HepG2 (cell line): Measurements from ENCODE around the gene CIT.

ENCODE experiments used
- EZH2 ChIP-seq: conservative IDR thresholded peaks from 2 replicates; pipeline ENCODE4 v1.6.1; 2012; ENCODE audit warnings: mild to moderate bottlenecking, low read depth, low read length, moderate library complexity
- GTF2F1 ChIP-seq: fragments of 150-350 bp; IDR thresholded peaks from 2 replicates; pipeline ENCODE4 v1.6.1; 2014; ENCODE audit warnings: low read length
- HNRNPK ChIP-seq: fragments of 200-400 bp; formaldehyde crosslinking; IDR thresholded peaks from 2 replicates; pipeline ENCODE4 v1.6.1; 2018; ENCODE audit warnings: low read length, low read depth, moderate library complexity, mild to moderate bottlenecking; ENCODE audit not compliant: poor library complexity, severe bottlenecking
- JUND ChIP-seq: sonication (generic); formaldehyde crosslinking; IDR thresholded peaks from 2 replicates; pipeline ENCODE4 v1.8.0; 2022; ENCODE audit warnings: mild to moderate bottlenecking, missing genetic modification reagents
- MLLT10 ChIP-seq: sonication (generic); formaldehyde crosslinking; IDR thresholded peaks from 2 replicates; pipeline ENCODE4 v1.4.0; 2020; ENCODE audit warnings: missing genetic modification reagents
- PHF21A ChIP-seq: sonication (generic); formaldehyde crosslinking; IDR thresholded peaks from 2 replicates; pipeline ENCODE4 v1.5.0; 2020; ENCODE audit warnings: mild to moderate bottlenecking, missing genetic modification reagents
- POLR2A ChIP-seq, 2 experiments: IDR thresholded peaks; 2 replicates each; pipeline ENCODE4 v1.6.1; 2011; ENCODE audit warnings: low read depth in 2 of 2, low read length in 2 of 2, mild to moderate bottlenecking in 1 of 2, moderate library complexity in 1 of 2; ENCODE audit not compliant: insufficient read depth in 1 of 2
- PPARG ChIP-seq: conservative IDR thresholded peaks from 2 replicates; pipeline ENCODE4 v1.6.1; 2016; ENCODE audit warnings: missing biosample characterization, missing genetic modification reagents
- ZNF160 ChIP-seq: sonication (generic); formaldehyde crosslinking; IDR thresholded peaks from 2 replicates; pipeline ENCODE4 v1.8.0; 2022; ENCODE audit warnings: mild to moderate bottlenecking, inconsistent platforms, missing genetic modification reagents
- TF ChIP-seq, protein P1 (sequence below): sonication (generic); formaldehyde crosslinking; IDR thresholded peaks from 2 replicates; pipeline ENCODE4 v1.5.0; 2020; ENCODE audit warnings: mild to moderate bottlenecking, missing genetic modification reagents, moderate library complexity
- TF ChIP-seq, protein P2 (sequence below): sonication (generic); formaldehyde crosslinking; IDR thresholded peaks from 2 replicates; pipeline ENCODE4 v1.4.0; 2020; ENCODE audit warnings: missing genetic modification reagents
- TF ChIP-seq, protein P3 (sequence below), 2 experiments: IDR thresholded peaks; 2 replicates each; pipeline ENCODE4 v1.6.1; 2011 to 2012; ENCODE audit warnings: low read length in 2 of 2, borderline replicate concordance in 1 of 2, low read depth in 1 of 2, mild to moderate bottlenecking in 1 of 2, moderate library complexity in 1 of 2

DNA sequence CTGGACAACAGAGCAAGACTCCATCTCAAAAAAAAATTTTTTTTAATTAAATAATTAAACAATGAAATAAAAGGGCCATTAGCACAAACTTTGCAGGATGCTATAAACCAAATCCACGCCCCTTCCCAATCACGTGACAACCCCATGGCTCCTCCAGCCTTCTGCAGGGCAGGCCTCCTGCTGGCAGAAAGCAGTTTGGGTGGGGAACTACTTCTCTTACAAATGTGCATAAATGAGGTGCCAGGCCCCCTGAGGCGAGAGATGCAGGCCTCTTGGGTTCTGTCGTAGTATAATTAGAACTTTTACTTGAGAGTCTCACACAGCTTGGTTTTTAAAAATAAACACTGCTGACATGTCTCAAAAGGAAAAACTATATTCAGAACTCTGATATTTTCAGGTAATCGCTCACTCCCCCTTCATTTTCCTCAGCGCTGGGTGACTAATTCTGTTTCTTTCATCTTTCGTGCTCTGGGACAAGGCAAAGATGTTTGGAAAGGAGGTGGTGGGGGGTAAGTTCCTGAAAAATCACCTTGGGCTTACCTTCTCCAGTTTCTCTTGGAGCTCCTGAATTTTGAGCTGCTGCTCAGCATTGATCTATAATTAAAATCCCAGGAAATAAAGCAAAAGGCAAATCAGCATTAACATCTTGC is 101.7 kb downstream of the CIT start:
- TF ChIP-seq, protein P1, sequence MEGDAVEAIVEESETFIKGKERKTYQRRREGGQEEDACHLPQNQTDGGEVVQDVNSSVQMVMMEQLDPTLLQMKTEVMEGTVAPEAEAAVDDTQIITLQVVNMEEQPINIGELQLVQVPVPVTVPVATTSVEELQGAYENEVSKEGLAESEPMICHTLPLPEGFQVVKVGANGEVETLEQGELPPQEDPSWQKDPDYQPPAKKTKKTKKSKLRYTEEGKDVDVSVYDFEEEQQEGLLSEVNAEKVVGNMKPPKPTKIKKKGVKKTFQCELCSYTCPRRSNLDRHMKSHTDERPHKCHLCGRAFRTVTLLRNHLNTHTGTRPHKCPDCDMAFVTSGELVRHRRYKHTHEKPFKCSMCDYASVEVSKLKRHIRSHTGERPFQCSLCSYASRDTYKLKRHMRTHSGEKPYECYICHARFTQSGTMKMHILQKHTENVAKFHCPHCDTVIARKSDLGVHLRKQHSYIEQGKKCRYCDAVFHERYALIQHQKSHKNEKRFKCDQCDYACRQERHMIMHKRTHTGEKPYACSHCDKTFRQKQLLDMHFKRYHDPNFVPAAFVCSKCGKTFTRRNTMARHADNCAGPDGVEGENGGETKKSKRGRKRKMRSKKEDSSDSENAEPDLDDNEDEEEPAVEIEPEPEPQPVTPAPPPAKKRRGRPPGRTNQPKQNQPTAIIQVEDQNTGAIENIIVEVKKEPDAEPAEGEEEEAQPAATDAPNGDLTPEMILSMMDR = no peak
- no peak for TF ChIP-seq PPARG (CRISPR knock-in tag)
- no peak for TF ChIP-seq JUND (CRISPR knock-in tag)
- TF ChIP-seq MLLT10 = no peak
- no peak for TF ChIP-seq ZNF160 (CRISPR knock-in tag)
- no peak for TF ChIP-seq HNRNPK
- no peak for TF ChIP-seq POLR2A (IDR thresholded peaks at IDR 0.05; ENCODE audit: insufficient read depth in 1 of 2, low read depth in 2 of 2, low read length in 2 of 2)
- TF ChIP-seq, protein P2, sequence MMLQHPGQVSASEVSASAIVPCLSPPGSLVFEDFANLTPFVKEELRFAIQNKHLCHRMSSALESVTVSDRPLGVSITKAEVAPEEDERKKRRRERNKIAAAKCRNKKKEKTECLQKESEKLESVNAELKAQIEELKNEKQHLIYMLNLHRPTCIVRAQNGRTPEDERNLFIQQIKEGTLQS (CRISPR knock-in tag) = no peak
- TF ChIP-seq EZH2 = no peak
- TF ChIP-seq, protein P3, sequence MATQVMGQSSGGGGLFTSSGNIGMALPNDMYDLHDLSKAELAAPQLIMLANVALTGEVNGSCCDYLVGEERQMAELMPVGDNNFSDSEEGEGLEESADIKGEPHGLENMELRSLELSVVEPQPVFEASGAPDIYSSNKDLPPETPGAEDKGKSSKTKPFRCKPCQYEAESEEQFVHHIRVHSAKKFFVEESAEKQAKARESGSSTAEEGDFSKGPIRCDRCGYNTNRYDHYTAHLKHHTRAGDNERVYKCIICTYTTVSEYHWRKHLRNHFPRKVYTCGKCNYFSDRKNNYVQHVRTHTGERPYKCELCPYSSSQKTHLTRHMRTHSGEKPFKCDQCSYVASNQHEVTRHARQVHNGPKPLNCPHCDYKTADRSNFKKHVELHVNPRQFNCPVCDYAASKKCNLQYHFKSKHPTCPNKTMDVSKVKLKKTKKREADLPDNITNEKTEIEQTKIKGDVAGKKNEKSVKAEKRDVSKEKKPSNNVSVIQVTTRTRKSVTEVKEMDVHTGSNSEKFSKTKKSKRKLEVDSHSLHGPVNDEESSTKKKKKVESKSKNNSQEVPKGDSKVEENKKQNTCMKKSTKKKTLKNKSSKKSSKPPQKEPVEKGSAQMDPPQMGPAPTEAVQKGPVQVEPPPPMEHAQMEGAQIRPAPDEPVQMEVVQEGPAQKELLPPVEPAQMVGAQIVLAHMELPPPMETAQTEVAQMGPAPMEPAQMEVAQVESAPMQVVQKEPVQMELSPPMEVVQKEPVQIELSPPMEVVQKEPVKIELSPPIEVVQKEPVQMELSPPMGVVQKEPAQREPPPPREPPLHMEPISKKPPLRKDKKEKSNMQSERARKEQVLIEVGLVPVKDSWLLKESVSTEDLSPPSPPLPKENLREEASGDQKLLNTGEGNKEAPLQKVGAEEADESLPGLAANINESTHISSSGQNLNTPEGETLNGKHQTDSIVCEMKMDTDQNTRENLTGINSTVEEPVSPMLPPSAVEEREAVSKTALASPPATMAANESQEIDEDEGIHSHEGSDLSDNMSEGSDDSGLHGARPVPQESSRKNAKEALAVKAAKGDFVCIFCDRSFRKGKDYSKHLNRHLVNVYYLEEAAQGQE (IDR thresholded peaks at IDR 0.05; ENCODE audit: borderline replicate concordance in 1 of 2, low read depth in 1 of 2, low read length in 2 of 2) = no peak
- no peak for TF ChIP-seq PHF21A (CRISPR knock-in tag)
- no peak for TF ChIP-seq GTF2F1
